ENCODE measurements around the gene ASTN2.

DNA sequence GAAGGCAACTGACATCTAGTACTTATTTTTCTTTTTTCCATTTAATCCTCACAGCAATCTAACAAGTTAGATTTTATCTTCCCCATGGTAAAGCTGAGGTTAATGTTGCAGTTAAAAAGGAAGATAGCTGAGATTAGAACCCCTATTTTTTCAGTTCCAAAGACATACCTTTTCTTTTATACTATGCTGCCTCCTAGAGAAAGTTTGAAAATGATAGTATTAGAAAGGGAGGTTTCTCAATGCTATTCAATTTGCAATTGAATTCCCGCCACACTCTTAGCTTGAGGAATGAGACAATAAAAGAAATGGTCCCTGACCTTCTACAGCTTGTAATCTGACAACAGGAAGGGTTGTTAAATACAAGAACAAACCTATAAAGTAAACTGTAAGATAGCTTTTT lies 923.6 kb downstream of the ASTN2 start:
- TF ChIP-seq, protein P1, sequence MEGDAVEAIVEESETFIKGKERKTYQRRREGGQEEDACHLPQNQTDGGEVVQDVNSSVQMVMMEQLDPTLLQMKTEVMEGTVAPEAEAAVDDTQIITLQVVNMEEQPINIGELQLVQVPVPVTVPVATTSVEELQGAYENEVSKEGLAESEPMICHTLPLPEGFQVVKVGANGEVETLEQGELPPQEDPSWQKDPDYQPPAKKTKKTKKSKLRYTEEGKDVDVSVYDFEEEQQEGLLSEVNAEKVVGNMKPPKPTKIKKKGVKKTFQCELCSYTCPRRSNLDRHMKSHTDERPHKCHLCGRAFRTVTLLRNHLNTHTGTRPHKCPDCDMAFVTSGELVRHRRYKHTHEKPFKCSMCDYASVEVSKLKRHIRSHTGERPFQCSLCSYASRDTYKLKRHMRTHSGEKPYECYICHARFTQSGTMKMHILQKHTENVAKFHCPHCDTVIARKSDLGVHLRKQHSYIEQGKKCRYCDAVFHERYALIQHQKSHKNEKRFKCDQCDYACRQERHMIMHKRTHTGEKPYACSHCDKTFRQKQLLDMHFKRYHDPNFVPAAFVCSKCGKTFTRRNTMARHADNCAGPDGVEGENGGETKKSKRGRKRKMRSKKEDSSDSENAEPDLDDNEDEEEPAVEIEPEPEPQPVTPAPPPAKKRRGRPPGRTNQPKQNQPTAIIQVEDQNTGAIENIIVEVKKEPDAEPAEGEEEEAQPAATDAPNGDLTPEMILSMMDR (IDR thresholded peaks at IDR 0.05), result no peak
- TF ChIP-seq POLR2A (IDR thresholded peaks at IDR 0.05; ENCODE audit: low read length), result no peak
- TF ChIP-seq ESRRA (IDR thresholded peaks at IDR 0.05; ENCODE audit: borderline replicate concordance, low read length), result no peak
- TF ChIP-seq POLR2AphosphoS2 (conservative IDR thresholded peaks at IDR 0.05; ENCODE audit: low read length), result no peak
